ENCODE results near the gene S100A7A.

- TF ChIP-seq SIN3A (conservative IDR thresholded peaks at IDR 0.05 in 1 of 2, IDR thresholded peaks at IDR 0.05 in 1 of 2; ENCODE audit: low read depth in 1 of 2, low read length in 2 of 2) (no peak), ZNF274 (IDR thresholded peaks at IDR 0.05; ENCODE audit: borderline replicate concordance, extremely low read depth, low read length) (no peak), EZH2 (IDR thresholded peaks at IDR 0.05; ENCODE audit: low read depth, low read length, severe bottlenecking) (no peak), BRCA1 (IDR thresholded peaks at IDR 0.05; ENCODE audit: low read depth, low read length) (no peak), FOSL1 (IDR thresholded peaks at IDR 0.05; ENCODE audit: insufficient read depth, low read depth, low read length) (no peak), POLR2AphosphoS5 (IDR thresholded peaks at IDR 0.05; ENCODE audit: low read depth, low read length) (no peak), JUN (IDR thresholded peaks at IDR 0.05; ENCODE audit: low read depth, low read length) (no peak), CTBP2 (IDR thresholded peaks at IDR 0.05; ENCODE audit: borderline replicate concordance, insufficient read depth, insufficient read length, low read length) (no peak), EP300 (IDR thresholded peaks at IDR 0.05; ENCODE audit: borderline replicate concordance in 1 of 2, low read depth in 2 of 2, low read length in 2 of 2) (no peak)
- TF ChIP-seq, protein P1, sequence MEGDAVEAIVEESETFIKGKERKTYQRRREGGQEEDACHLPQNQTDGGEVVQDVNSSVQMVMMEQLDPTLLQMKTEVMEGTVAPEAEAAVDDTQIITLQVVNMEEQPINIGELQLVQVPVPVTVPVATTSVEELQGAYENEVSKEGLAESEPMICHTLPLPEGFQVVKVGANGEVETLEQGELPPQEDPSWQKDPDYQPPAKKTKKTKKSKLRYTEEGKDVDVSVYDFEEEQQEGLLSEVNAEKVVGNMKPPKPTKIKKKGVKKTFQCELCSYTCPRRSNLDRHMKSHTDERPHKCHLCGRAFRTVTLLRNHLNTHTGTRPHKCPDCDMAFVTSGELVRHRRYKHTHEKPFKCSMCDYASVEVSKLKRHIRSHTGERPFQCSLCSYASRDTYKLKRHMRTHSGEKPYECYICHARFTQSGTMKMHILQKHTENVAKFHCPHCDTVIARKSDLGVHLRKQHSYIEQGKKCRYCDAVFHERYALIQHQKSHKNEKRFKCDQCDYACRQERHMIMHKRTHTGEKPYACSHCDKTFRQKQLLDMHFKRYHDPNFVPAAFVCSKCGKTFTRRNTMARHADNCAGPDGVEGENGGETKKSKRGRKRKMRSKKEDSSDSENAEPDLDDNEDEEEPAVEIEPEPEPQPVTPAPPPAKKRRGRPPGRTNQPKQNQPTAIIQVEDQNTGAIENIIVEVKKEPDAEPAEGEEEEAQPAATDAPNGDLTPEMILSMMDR (IDR thresholded peaks at IDR 0.05; ENCODE audit: control extremely low read depth in 1 of 3, insufficient read depth in 1 of 3, low read depth in 1 of 3, low read length in 3 of 3): no peak
Measured at GRCh38 chr1:153420306-153420705, 4.0 kb downstream of the S100A7A start.
